Trophoblast cell (in vitro differentiated cells and primary cell): ENCODE measurements around the gene ZNRF2.

ENCODE experiments used
- DNase-seq, 2 donors: peaks; one replicate each; pipeline ENCODE4 v3.0.0-alpha.2; 2016
- H2AFZ ChIP-seq: 2 replicates; pipeline ENCODE4 v1.6.1; 2013; ENCODE audit warnings: low read length, moderate library complexity, mild to moderate bottlenecking; ENCODE audit not compliant: insufficient read depth, poor library complexity
- H2AK5ac ChIP-seq: 2 replicates; pipeline ENCODE4 v1.6.1; 2013; ENCODE audit warnings: mild to moderate bottlenecking, low read length
- H2BK120ac ChIP-seq: 2 replicates; pipeline ENCODE4 v1.6.1; 2013; ENCODE audit warnings: low read length, mild to moderate bottlenecking, moderate library complexity; ENCODE audit not compliant: insufficient read depth, poor library complexity
- H2BK12ac ChIP-seq: 2 replicates; pipeline ENCODE4 v1.6.1; 2013; ENCODE audit warnings: mild to moderate bottlenecking, low read length, moderate library complexity
- H2BK5ac ChIP-seq: 2 replicates; pipeline ENCODE4 v1.6.1; 2013; ENCODE audit warnings: low read length, low read depth, moderate library complexity, mild to moderate bottlenecking; ENCODE audit not compliant: poor library complexity
- H3K14ac ChIP-seq: 2 replicates; pipeline ENCODE4 v1.6.1; 2013; ENCODE audit warnings: mild to moderate bottlenecking, low read length
- H3K18ac ChIP-seq: 2 replicates; pipeline ENCODE4 v1.6.1; 2013; ENCODE audit warnings: mild to moderate bottlenecking, low read length
- H3K23ac ChIP-seq: 2 replicates; pipeline ENCODE4 v1.6.1; 2013; ENCODE audit warnings: low read length
- H3K27ac ChIP-seq: 2 replicates; pipeline ENCODE4 v1.5.1; 2013; ENCODE audit warnings: low read depth, mild to moderate bottlenecking, inconsistent platforms, low read length, moderate library complexity
- H3K27me3 ChIP-seq: 2 replicates; pipeline ENCODE4 v1.6.1; 2013; ENCODE audit warnings: inconsistent platforms, mild to moderate bottlenecking, low read length, moderate library complexity; ENCODE audit not compliant: insufficient read depth
- H3K36me3 ChIP-seq, 2 experiments: 1 replicate in 1 of 2; 2 replicates in 1 of 2; pipeline ENCODE4 v1.6.1; 2013; ENCODE audit warnings: low read length in 2 of 2, mild to moderate bottlenecking in 2 of 2, moderate library complexity in 1 of 2; ENCODE audit not compliant: insufficient read depth in 2 of 2, control insufficient read depth in 1 of 2
- H3K4ac ChIP-seq: 2 replicates; pipeline ENCODE4 v1.6.1; 2013; ENCODE audit warnings: low read depth, mild to moderate bottlenecking, low read length, moderate library complexity
- H3K4me1 ChIP-seq, 2 experiments: 1 replicate in 1 of 2; 2 replicates in 1 of 2; pipeline ENCODE4 v1.6.1; 2013; ENCODE audit warnings: low read length in 2 of 2, mild to moderate bottlenecking in 2 of 2, moderate library complexity in 1 of 2; ENCODE audit not compliant: insufficient read depth in 2 of 2, control insufficient read depth in 1 of 2
- H3K4me2 ChIP-seq: 2 replicates; pipeline ENCODE4 v1.6.1; 2013; ENCODE audit warnings: inconsistent platforms, mild to moderate bottlenecking, low read length, moderate library complexity
- H3K4me3 ChIP-seq: 2 replicates; pipeline ENCODE4 v1.5.1; 2013; ENCODE audit warnings: mild to moderate bottlenecking, low read depth, low read length, inconsistent platforms
- H3K79me1 ChIP-seq: one replicate; pipeline ENCODE4 v1.6.1; 2013; ENCODE audit warnings: low read length
- H3K79me2 ChIP-seq: 2 replicates; pipeline ENCODE4 v1.6.1; 2013; ENCODE audit warnings: low read length, mild to moderate bottlenecking; ENCODE audit not compliant: control insufficient read depth, insufficient read depth, poor library complexity
- H3K9ac ChIP-seq: 2 replicates; pipeline ENCODE4 v1.6.1; 2013; ENCODE audit warnings: mild to moderate bottlenecking, low read length
- H3K9me3 ChIP-seq: 2 replicates; pipeline ENCODE4 v1.6.1; 2013; ENCODE audit warnings: low read depth, mild to moderate bottlenecking, control low read depth, inconsistent platforms, low read length; ENCODE audit not compliant: insufficient read depth
- H4K12ac ChIP-seq: 2 replicates; pipeline ENCODE4 v1.6.1; 2013; ENCODE audit warnings: low read depth, mild to moderate bottlenecking, low read length, moderate library complexity
- H4K8ac ChIP-seq: 2 replicates; pipeline ENCODE4 v1.6.1; 2013; ENCODE audit warnings: low read depth, mild to moderate bottlenecking, low read length, moderate library complexity
- H4K91ac ChIP-seq: one replicate; pipeline ENCODE4 v1.6.1; 2013; ENCODE audit warnings: low read depth, mild to moderate bottlenecking, low read length, moderate library complexity
- WGBS: extraction: QIAGEN DNeasy Blood & Tissue Kit; methylation state at CpG from one replicate; pipeline ENCODE4 v1.1.7; 2013; ENCODE audit warnings: missing lambda C conversion rate; ENCODE audit not compliant: insufficient read length, insufficient coverage; ENCODE audit errors: extremely low coverage; 5-methylcytosine and 5-hydroxymethylcytosine counted together

Gene ZNRF2

DNA sequence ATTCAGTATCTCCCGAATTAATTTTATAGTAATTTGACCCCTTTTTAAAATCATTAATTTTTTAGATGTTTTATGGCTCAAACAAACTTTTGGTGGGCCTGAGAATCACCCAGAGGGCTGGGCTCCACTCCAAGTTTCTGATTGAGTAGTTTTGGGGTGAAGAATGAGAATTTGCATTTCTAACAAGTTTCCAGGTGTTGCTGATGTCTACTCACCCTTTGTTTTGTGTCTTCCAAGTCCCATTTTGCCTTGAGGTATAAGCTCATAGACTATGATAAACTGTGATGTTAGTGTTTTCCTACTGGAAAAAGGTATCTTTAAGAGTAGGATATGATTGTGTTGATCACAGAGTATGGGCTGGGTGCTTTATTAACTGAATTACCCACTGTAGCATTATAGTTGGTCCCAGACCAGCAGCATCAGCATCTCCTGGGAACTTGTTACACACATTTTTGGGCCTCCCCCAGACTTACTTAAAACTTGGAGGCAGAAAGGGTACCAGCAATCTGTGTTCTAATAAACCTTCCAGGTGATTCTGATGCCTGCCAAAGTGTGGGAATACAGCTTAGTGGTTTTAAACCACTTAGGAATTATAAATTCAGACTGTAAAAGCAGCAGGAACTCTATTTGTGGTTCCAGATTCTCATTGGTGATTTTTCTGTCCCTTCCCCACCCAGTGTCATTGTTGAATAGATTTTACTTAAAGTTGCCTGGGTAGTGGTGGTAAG, 19.1 kb downstream of the ZNRF2 start:
- no peaks in the 10 kb centered on the region for H3K9me3 ChIP-seq
- H2AK5ac ChIP-seq: no peak overlapping the region
- DNase-seq: no peak
- H3K9ac ChIP-seq: no peak overlapping the region
- H3K14ac ChIP-seq: no peak overlapping the region
- H3K79me1 ChIP-seq: no peaks in the 10 kb centered on the region
- no peak overlapping the region for H2AFZ ChIP-seq
- H3K18ac ChIP-seq: no peak overlapping the region
- no peak overlapping the region for H2BK5ac ChIP-seq
- no peak overlapping the region for H4K8ac ChIP-seq
- peaks cover 0 to 2% of the 10 kb centered on the region in 2 experiments for H3K4me1 ChIP-seq
- peak overlapping the region; percentile 52 for H3K4ac ChIP-seq
- H3K4me3 ChIP-seq: no peak overlapping the region
- H4K12ac ChIP-seq: no peak overlapping the region
- no peak overlapping the region for H3K27ac ChIP-seq
- H3K36me3 ChIP-seq: peaks cover 0 to 3% of the 10 kb centered on the region in 2 experiments
- no peak overlapping the region for H3K23ac ChIP-seq
- WGBS: no CpG with 5 or more reads among the region's 1 CpG
- H2BK120ac ChIP-seq: no peak overlapping the region
- no peaks in the 10 kb centered on the region for H3K27me3 ChIP-seq
- no peak overlapping the region for H2BK12ac ChIP-seq
- H3K79me2 ChIP-seq: peaks cover 11% of the 10 kb centered on the region
- H3K4me2 ChIP-seq: no peak overlapping the region
- H4K91ac ChIP-seq: no peak overlapping the region

DNA sequence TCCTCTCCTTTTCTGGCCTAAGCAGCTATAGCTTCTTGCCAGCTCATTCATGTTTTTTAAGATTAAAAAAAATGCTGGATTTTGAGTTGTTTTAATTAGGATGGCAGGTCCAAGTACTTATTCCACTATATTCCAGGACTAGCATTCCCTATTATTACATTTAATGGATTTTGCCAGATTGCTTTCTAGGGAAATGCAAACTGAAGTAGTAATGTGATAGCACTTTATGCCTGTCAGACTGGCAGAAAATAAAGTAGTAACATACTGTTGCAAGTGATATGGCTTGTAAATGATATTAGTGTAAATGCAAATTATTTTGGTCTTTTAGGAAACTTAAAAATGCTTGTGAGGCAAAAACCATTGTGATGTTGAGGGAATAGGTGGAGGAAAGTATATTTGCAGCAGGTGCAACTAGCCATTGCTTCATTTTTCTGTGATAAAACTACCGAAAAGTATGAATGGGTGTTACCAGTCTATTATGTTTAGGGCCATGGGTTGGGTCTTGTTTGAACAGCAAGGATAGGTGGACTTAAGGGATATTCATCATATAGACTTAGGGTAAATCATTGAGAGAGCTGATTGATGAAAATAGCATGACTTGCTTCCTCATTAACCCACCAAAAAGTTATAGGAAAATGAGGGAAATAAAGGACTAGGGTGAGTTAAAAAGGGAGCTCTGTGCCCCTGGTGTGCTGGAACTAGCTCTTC, 19.9 kb downstream of the ZNRF2 start:
- H3K36me3 ChIP-seq: peaks cover 0 to 3% of the 10 kb centered on the region in 2 experiments
- H2AK5ac ChIP-seq: no peak overlapping the region
- H3K27me3 ChIP-seq: no peaks in the 10 kb centered on the region
- H3K79me1 ChIP-seq: no peaks in the 10 kb centered on the region
- H4K91ac ChIP-seq: no peak overlapping the region
- H3K18ac ChIP-seq: no peak overlapping the region
- no peaks in the 10 kb centered on the region for H3K9me3 ChIP-seq
- H2BK120ac ChIP-seq: no peak overlapping the region
- H3K14ac ChIP-seq: no peak overlapping the region
- H3K4me1 ChIP-seq: peaks cover 0 to 2% of the 10 kb centered on the region in 2 experiments
- no peak overlapping the region for H2BK12ac ChIP-seq
- no peak overlapping the region for H3K27ac ChIP-seq
- no peak overlapping the region for H2BK5ac ChIP-seq
- no CpG with 5 or more reads among the region's 1 CpG for WGBS
- H3K4me3 ChIP-seq: no peak overlapping the region
- H4K8ac ChIP-seq: no peak overlapping the region
- H3K4ac ChIP-seq: peak overlapping the region; percentile 55
- H3K23ac ChIP-seq: no peak overlapping the region
- no peak overlapping the region for H4K12ac ChIP-seq
- no peak overlapping the region for H2AFZ ChIP-seq
- H3K4me2 ChIP-seq: no peak overlapping the region
- peaks cover 8% of the 10 kb centered on the region for H3K79me2 ChIP-seq
- H3K9ac ChIP-seq: no peak overlapping the region
- no peak for DNase-seq

DNA sequence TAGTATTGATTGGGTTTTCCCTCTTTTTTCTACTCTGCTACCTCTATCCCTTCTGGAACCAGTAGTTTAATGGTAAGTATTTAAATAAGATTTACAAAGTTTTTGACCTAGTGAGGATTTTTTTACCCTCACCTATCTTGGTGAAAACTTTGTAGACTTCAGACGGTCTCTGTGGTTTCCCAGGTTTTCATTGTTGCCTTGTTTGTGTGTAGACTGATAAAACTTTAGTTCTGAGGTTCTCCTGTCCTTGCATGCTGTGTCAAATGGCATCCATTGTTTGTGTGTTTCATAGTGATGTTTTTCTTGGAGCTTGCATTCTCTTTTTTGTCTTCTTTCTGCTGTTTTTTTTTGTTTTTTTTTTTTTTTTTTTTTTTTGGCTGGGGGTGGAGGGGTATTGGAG, 22.6 kb downstream of the ZNRF2 start:
- H3K9ac ChIP-seq: no peak overlapping the region
- no CpG with 5 or more reads among the region's 1 CpG for WGBS
- no peak overlapping the region for H3K27ac ChIP-seq
- H3K4me2 ChIP-seq: no peak overlapping the region
- H3K9me3 ChIP-seq: no peaks in the 10 kb centered on the region
- no peak overlapping the region for H3K18ac ChIP-seq
- H3K14ac ChIP-seq: no peak overlapping the region
- H4K12ac ChIP-seq: no peak overlapping the region
- H3K4me3 ChIP-seq: no peak overlapping the region
- H2BK5ac ChIP-seq: no peak overlapping the region
- peaks cover 0 to 3% of the 10 kb centered on the region in 2 experiments for H3K36me3 ChIP-seq
- H2AK5ac ChIP-seq: no peak overlapping the region
- no peaks in the 10 kb centered on the region for H3K79me1 ChIP-seq
- H2AFZ ChIP-seq: no peak overlapping the region
- H3K4ac ChIP-seq: no peak overlapping the region
- peaks cover 13% of the 10 kb centered on the region for H3K79me2 ChIP-seq
- H3K27me3 ChIP-seq: no peaks in the 10 kb centered on the region
- no peak overlapping the region for H2BK120ac ChIP-seq
- DNase-seq: no peak
- H3K4me1 ChIP-seq: peaks cover 10 to 11% of the 10 kb centered on the region in 2 experiments
- no peak overlapping the region for H4K8ac ChIP-seq
- H2BK12ac ChIP-seq: no peak overlapping the region
- no peak overlapping the region for H4K91ac ChIP-seq
- H3K23ac ChIP-seq: no peak overlapping the region

DNA sequence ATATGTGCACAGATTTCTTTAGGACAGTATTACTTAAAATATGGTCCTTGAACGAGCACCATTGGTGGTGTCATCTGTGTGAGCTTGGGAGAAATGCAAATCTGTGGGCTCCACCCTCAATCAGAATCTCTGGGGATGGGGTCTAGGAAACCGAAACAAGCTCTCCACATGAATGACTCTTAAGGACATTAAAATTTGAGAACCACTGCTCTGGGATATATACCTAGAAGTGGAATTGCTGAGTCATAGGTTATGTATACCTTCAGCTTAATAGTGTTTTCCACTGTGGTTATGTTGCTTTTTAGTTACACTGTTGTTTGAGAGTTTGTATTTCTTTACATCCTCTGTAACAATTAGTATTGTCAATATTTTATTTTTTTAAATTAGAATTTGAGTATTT, 24.0 kb downstream of the ZNRF2 start:
- H4K91ac ChIP-seq: no peak overlapping the region
- peak overlapping the region; percentile 68 for H2BK5ac ChIP-seq
- DNase-seq: no peak
- H3K27ac ChIP-seq: peak overlapping the region; percentile 14
- H3K23ac ChIP-seq: no peak overlapping the region
- no peak overlapping the region for H3K18ac ChIP-seq
- H3K9me3 ChIP-seq: no peaks in the 10 kb centered on the region
- no peaks in the 10 kb centered on the region for H3K79me1 ChIP-seq
- no peaks in the 10 kb centered on the region for H3K27me3 ChIP-seq
- H2BK120ac ChIP-seq: no peak overlapping the region
- no peaks in the 10 kb centered on the region for H3K36me3 ChIP-seq
- H2AFZ ChIP-seq: no peak overlapping the region
- H3K4ac ChIP-seq: peak overlapping the region; percentile 83
- H3K79me2 ChIP-seq: peaks cover 9% of the 10 kb centered on the region
- no peak overlapping the region for H2BK12ac ChIP-seq
- H3K4me3 ChIP-seq: no peak overlapping the region
- H4K12ac ChIP-seq: no peak overlapping the region
- H4K8ac ChIP-seq: no peak overlapping the region
- H3K14ac ChIP-seq: no peak overlapping the region
- no peak overlapping the region for H2AK5ac ChIP-seq
- no CpG with 5 or more reads among the region's 2 CpGs for WGBS
- H3K4me2 ChIP-seq: no peak overlapping the region
- no peak overlapping the region for H3K9ac ChIP-seq
- H3K4me1 ChIP-seq: peaks cover 11 to 12% of the 10 kb centered on the region in 2 experiments
